CD4-positive, alpha-beta T cell (primary cell): Measurements from ENCODE around the gene TRIM66. TPM values are rescaled to one million over a fixed set of nuclear protein-coding genes. Genes with fewer than 3 reads are reported as not detected.

Source experiments
- ATAC-seq: fragments of 200-7000 bp; cut with Tn5 transposase; one replicate; pipeline ENCODE4 v1.10.0; 2022; ENCODE audit warnings: mild to moderate bottlenecking; ENCODE audit not compliant: poor library complexity
- CTCF ChIA-PET: fragments of 350-600 bp; sonication (Branson Sonifier 250); formaldehyde crosslinking; loops from one replicate; lab custom pipeline; 2021; ENCODE audit warnings: antibody characterized with exemption, inconsistent platforms; lab: Charles Lee
- POLR2A ChIA-PET: fragments of 350-600 bp; sonication (Branson Sonifier 250); formaldehyde crosslinking; loops from one replicate; lab custom pipeline; 2021; ENCODE audit warnings: antibody characterized with exemption, inconsistent platforms; lab: Charles Lee
- DNase-seq, 14 experiments: peaks; one replicate each; pipeline ENCODE4 v3.0.0-alpha.2; 2013 to 2020; ENCODE audit warnings: mixed read lengths in 2 of 14
- H3K27ac ChIP-seq, 2 donors: one replicate each; pipeline versions ENCODE4 v1.5.1 to v1.7.0; 2013; ENCODE audit warnings: low read length in 2 of 2, low read depth in 1 of 2, mild to moderate bottlenecking in 1 of 2
- H3K27me3 ChIP-seq, 2 experiments: 1 replicate in 1 of 2; 2 replicates in 1 of 2; pipeline versions ENCODE4 v1.6.1 to v1.7.0; 2013; ENCODE audit warnings: low read length in 2 of 2, control low read depth in 1 of 2, mild to moderate bottlenecking in 1 of 2, moderate library complexity in 1 of 2; ENCODE audit not compliant: insufficient read depth in 2 of 2, control insufficient read depth in 1 of 2
- H3K36me3 ChIP-seq: one replicate; pipeline ENCODE4 v1.6.1; 2013; ENCODE audit warnings: low read length, control low read depth; ENCODE audit not compliant: insufficient read depth
- H3K4me1 ChIP-seq: one replicate; pipeline ENCODE4 v1.6.1; 2013; ENCODE audit warnings: low read length, control low read depth; ENCODE audit not compliant: insufficient read depth
- H3K4me3 ChIP-seq: one replicate; pipeline ENCODE4 v1.5.1; 2013; ENCODE audit warnings: mild to moderate bottlenecking, low read length, moderate library complexity
- H3K9me3 ChIP-seq, 2 experiments: 1 replicate in 1 of 2; 2 replicates in 1 of 2; pipeline versions ENCODE4 v1.6.1 to v1.7.0; 2013; ENCODE audit warnings: low read length in 2 of 2, mild to moderate bottlenecking in 2 of 2, control low read depth in 1 of 2, moderate library complexity in 1 of 2; ENCODE audit not compliant: control insufficient read depth in 1 of 2, insufficient read depth in 1 of 2
- H3K27ac Mint-ChIP-seq: one replicate; pipeline ENCODE4 v1.8.0; 2020; ENCODE audit warnings: mixed read lengths
- H3K27me3 Mint-ChIP-seq: one replicate; pipeline ENCODE4 v1.8.0; 2021; ENCODE audit warnings: mixed read lengths
- H3K36me3 Mint-ChIP-seq: one replicate; pipeline ENCODE4 v1.8.0; 2021; ENCODE audit warnings: low read depth, mixed read lengths
- H3K4me1 Mint-ChIP-seq: one replicate; pipeline ENCODE4 v1.8.0; 2021; ENCODE audit warnings: low read depth, mixed read lengths
- H3K4me3 Mint-ChIP-seq: one replicate; pipeline ENCODE4 v1.8.0; 2020; ENCODE audit warnings: mild to moderate bottlenecking, mixed read lengths
- H3K9me3 Mint-ChIP-seq: one replicate; pipeline ENCODE4 v1.8.0; 2020; ENCODE audit warnings: mixed read lengths
- intact Hi-C, 2 experiments: fragments of 100-400 bp; cut with DNase I in 1 of 2; cut with micrococcal nuclease in 1 of 2; formaldehyde crosslinking; loops; one replicate each; pipeline versions ENCODE4 v1.15.1 to v1.9.0; 2023 to 2025; cut with DNase I, micrococcal nuclease
- total RNA-seq, 174 experiments: library from RNA in 2 of 174; stranded (reverse) in 2 of 174; gene quantifications; one replicate each; pipeline ENCODE4 v1.2.3 and lab custom pipeline; 2021 to 2026
- TF ChIP-seq, protein P1 (sequence below): fragments of 200-600 bp; IDR thresholded peaks from one replicate; pipeline ENCODE4 v1.8.0; 2022; ENCODE audit warnings: antibody characterized with exemption, mild to moderate bottlenecking

The TRIM66 gene
- total RNA-seq, 2 experiments from 2014 or later = 6.8 to 9.8 TPM

DNA sequence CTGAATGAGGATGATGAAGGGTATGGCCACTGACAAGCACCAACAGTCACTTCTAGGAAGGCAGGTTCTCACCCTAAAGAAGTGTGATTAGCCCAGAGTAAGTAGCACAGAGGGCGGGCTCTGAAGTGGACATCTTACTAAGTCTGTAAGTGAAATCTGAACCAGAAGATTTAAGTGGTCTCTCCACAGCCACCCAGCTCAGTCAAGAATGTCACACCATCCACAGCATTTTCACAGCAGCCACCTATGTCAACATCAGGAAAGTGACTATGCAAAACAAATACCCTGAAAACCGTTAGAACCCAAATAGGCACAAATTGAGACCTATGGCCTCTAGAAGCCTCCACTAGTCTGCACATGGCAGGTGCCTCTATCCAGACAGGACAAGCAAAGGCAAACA, 65.4 kb downstream of the TRIM66 start:
- POLR2A ChIA-PET = no interaction called here
- no peaks in the 10 kb centered on the region for H3K27me3 ChIP-seq
- CTCF ChIA-PET = no interaction called here
- no peak overlapping the region for H3K4me3 Mint-ChIP-seq
- DNase-seq (no peak), ATAC-seq (no peak)
- H3K9me3 Mint-ChIP-seq = no peaks in the 10 kb centered on the region
- no peaks in the 10 kb centered on the region for H3K27me3 Mint-ChIP-seq
- peaks cover 29% of the 10 kb centered on the region for H3K36me3 ChIP-seq
- TF ChIP-seq, protein P1, sequence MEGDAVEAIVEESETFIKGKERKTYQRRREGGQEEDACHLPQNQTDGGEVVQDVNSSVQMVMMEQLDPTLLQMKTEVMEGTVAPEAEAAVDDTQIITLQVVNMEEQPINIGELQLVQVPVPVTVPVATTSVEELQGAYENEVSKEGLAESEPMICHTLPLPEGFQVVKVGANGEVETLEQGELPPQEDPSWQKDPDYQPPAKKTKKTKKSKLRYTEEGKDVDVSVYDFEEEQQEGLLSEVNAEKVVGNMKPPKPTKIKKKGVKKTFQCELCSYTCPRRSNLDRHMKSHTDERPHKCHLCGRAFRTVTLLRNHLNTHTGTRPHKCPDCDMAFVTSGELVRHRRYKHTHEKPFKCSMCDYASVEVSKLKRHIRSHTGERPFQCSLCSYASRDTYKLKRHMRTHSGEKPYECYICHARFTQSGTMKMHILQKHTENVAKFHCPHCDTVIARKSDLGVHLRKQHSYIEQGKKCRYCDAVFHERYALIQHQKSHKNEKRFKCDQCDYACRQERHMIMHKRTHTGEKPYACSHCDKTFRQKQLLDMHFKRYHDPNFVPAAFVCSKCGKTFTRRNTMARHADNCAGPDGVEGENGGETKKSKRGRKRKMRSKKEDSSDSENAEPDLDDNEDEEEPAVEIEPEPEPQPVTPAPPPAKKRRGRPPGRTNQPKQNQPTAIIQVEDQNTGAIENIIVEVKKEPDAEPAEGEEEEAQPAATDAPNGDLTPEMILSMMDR = no peak
- H3K36me3 Mint-ChIP-seq = peaks cover 62% of the 10 kb centered on the region
- no peaks in the 10 kb centered on the region for H3K4me1 ChIP-seq
- H3K27ac Mint-ChIP-seq = no peak overlapping the region
- intact Hi-C loops = no loop called here
- no peaks in the 10 kb centered on the region for H3K4me1 Mint-ChIP-seq
- no peaks in the 10 kb centered on the region for H3K9me3 ChIP-seq
- H3K4me3 ChIP-seq = no peak overlapping the region
- H3K27ac ChIP-seq = no peak overlapping the region

DNA sequence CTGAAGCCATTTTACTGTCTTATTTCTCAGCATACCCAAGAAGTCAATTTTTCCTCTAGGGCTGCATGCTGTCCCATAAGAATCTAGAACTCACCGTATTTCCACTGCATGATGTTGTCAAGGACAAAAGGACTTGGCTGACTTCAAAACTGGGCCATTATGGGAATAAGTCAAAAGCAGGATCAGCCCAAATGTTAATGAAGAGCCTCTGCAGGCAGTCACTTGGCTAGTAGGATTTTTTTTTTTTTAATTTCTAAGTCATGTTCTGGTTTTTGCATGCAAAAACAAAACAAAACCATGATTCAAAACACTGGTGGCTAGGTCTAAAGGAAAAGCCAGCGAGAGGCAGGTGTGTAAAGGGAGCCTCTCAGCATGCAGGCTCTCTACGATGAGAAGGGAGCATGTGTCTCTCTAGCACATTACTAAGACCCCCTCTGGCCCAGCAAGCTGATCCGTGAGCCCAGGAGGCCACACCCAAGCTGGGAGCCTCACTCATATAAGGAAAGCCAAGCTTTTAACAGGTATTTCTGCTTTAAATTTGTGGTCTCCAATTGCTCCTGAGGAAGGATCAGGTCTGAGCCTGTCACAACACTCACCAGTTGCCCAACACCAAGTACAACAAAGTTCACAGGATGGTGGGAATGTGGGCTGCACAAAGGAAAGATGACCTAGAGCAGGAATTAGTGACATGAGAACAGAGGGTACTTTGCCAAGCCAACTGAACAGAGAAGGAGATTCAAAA, 67.0 kb downstream of the TRIM66 start:
- Mint-ChIP-seq H3K27ac (no peak overlapping the region), H3K9me3 (no peaks in the 10 kb centered on the region), H3K36me3 (peaks cover 47% of the 10 kb centered on the region), H3K27me3 (no peaks in the 10 kb centered on the region), H3K4me3 (no peak overlapping the region), H3K4me1 (peaks cover 5% of the 10 kb centered on the region)
- no peak overlapping the region for H3K4me3 ChIP-seq
- DNase-seq (no peak), ATAC-seq (no peak)
- POLR2A ChIA-PET = no interaction called here
- H3K36me3 ChIP-seq = peaks cover 16% of the 10 kb centered on the region
- no peak overlapping the region for H3K27ac ChIP-seq
- H3K9me3 ChIP-seq = no peaks in the 10 kb centered on the region
- CTCF ChIA-PET = no interaction called here
- intact Hi-C loops = no loop called here
- peaks cover 4% of the 10 kb centered on the region for H3K4me1 ChIP-seq
- H3K27me3 ChIP-seq = no peaks in the 10 kb centered on the region
- TF ChIP-seq, protein P1 = no peak

DNA sequence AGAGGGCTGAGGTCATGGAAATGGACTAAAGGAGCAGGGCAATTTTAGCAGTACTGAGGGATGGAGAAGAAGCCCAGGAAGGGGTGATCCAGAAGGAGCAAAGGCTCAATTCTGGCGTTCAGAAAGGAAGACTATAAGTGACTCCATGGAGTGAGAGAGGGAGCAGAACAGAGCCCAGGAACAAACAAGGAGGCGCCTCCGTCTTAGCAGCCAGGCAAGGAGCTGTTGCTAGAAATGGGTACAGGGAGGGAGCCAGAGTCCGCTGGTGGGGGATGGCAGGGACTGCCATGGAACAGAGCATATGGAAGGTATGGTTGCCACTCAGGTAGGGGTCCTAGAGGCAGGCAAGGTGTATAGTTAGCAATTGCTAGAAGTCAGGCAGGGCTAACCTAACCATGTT, 68.0 kb downstream of the TRIM66 start:
- no peak overlapping the region for H3K27ac ChIP-seq
- H3K27me3 ChIP-seq = no peaks in the 10 kb centered on the region
- intact Hi-C loops = no loop called here
- peaks cover 37% of the 10 kb centered on the region for H3K36me3 Mint-ChIP-seq
- H3K9me3 Mint-ChIP-seq = no peaks in the 10 kb centered on the region
- no peak overlapping the region for H3K27ac Mint-ChIP-seq
- H3K4me1 ChIP-seq = peaks cover 5% of the 10 kb centered on the region
- H3K27me3 Mint-ChIP-seq = no peaks in the 10 kb centered on the region
- no peak for ATAC-seq
- no peak overlapping the region for H3K4me3 ChIP-seq
- no peak overlapping the region for H3K4me3 Mint-ChIP-seq
- no peaks in the 10 kb centered on the region for H3K9me3 ChIP-seq
- H3K4me1 Mint-ChIP-seq = peaks cover 9% of the 10 kb centered on the region
- ChIA-PET CTCF (no interaction called here), POLR2A (no interaction called here)
- no peak for DNase-seq
- TF ChIP-seq, protein P1 = no peak
- H3K36me3 ChIP-seq = peaks cover 15% of the 10 kb centered on the region
